ENCODE results near the gene IDH2. TPM values are rescaled to one million over a fixed set of nuclear protein-coding genes. Genes with fewer than 3 reads are reported as not detected.

The IDH2 gene
- total and polyA plus RNA-seq, 2 of the 13 experiments (the other 11 are each of a cell fraction or from before 2014, with no cell fraction given), result 121 to 145 TPM

DNA sequence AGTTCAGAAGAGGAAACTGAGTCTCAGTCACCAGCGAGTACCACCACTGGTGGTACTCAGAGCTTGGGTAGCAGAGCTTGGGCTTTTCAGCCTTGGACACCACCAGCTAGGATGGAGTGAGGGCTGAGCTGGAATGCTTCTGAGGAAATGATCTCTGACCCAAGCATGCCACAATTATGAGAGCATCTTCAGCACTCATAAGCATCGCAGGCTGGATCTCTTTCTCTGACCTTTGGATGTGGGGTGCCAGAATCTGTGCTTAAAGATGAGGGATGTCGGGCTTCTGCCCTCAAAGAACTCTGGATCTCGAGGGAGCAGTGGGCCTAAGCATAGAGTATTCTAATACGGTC, 64.8 kb downstream of the IDH2 start (continued):
- no peak for TF ChIP-seq ZKSCAN1 (IDR thresholded peaks at IDR 0.05; ENCODE audit: low read length)
- no peak for TF ChIP-seq SYNCRIP (IDR thresholded peaks at IDR 0.05; ENCODE audit: insufficient read depth, low read depth, low read length)
- no peak for TF ChIP-seq RARG (CRISPR knock-in tag; IDR thresholded peaks at IDR 0.05; ENCODE audit: low read depth)
- peak in 1 of 2 experiments; percentile 30; a peak in 1 of 4 replicates for TF ChIP-seq NR2F1 (CRISPR knock-in tag; IDR thresholded peaks at IDR 0.05)
- TF ChIP-seq NR2F6 (IDR thresholded peaks at IDR 0.05), result no peak
- TF ChIP-seq NR2F6 (CRISPR knock-in tag; IDR thresholded peaks at IDR 0.05), result peak; percentile 48; the same call in 1 of the 2 replicates
- no peak for TF ChIP-seq CBFB (CRISPR knock-in tag; IDR thresholded peaks at IDR 0.05)
- TF ChIP-seq ARNT (IDR thresholded peaks at IDR 0.05), result no peak
- TF ChIP-seq, protein P1, sequence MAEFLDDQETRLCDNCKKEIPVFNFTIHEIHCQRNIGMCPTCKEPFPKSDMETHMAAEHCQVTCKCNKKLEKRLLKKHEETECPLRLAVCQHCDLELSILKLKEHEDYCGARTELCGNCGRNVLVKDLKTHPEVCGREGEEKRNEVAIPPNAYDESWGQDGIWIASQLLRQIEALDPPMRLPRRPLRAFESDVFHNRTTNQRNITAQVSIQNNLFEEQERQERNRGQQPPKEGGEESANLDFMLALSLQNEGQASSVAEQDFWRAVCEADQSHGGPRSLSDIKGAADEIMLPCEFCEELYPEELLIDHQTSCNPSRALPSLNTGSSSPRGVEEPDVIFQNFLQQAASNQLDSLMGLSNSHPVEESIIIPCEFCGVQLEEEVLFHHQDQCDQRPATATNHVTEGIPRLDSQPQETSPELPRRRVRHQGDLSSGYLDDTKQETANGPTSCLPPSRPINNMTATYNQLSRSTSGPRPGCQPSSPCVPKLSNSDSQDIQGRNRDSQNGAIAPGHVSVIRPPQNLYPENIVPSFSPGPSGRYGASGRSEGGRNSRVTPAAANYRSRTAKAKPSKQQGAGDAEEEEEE (CRISPR knock-in tag; IDR thresholded peaks at IDR 0.05; ENCODE audit: borderline replicate concordance), result no peak
- no peak for TF ChIP-seq ZNF446 (CRISPR knock-in tag; IDR thresholded peaks at IDR 0.05)
- TF ChIP-seq ZFX (CRISPR knock-in tag; IDR thresholded peaks at IDR 0.05; ENCODE audit: low read depth), result 0 out of 2 replicates have a peak, but pooled peaks have one; percentile 5
- peak; percentile 77 for TF ChIP-seq TEAD3 (CRISPR knock-in tag; optimal IDR thresholded peaks at IDR 0.05; ENCODE audit: borderline replicate concordance)
- TF ChIP-seq ZNF572 (CRISPR knock-in tag; IDR thresholded peaks at IDR 0.05), result no peak

DNA sequence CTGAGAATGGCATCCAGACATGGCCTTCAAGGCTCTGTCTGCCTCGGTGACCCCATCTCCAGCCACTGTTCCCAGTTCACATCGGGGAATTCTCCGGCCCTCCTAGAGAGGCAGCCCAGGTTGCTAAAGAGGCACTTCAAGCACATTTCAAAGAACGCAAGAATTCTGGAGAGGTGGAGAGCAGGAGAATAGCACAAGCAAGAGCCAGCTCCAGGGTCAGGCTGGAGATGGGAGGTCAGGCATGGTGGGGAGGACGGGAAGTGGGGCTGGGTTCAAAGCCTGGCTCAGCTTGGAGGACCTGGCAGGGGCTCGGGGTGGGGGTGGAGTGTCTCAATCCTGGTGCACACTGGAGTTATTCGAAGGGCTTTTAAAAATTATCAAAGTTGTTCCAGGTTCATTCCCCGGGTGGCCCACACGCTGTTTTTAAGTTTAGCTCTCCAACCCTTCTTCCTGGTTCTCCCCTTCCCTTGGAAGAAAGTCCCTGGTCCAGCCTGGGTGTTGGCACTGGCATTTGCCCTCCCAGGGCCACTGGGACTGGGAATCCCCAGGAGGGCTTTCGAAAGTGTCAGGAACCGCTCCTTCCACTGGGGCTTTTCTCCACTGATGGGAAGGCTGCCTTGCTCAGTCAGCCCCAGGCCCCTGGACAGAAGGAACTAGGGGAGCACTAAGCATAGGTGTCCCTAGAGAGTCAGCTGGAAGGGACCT, 65.3 kb downstream of the IDH2 start:
- Histone ChIP-seq H3K4me3 (replicated peaks in 1 of 3; ENCODE audit: insufficient read depth in 1 of 3, low read depth in 2 of 3, low read length in 3 of 3) (no peak overlapping the region), H3K4me2 (ENCODE audit: low read depth, low read length) (no peak overlapping the region), H2AFZ (ENCODE audit: low read length) (no peak overlapping the region), H3K79me2 (ENCODE audit: insufficient read depth, low read length) (peaks cover 33% of the 10 kb centered on the region), H3K4me1 (ENCODE audit: insufficient read depth, low read length) (peaks cover 82% of the 10 kb centered on the region), H3K36me3 (replicated peaks in 1 of 2; ENCODE audit: control insufficient read depth in 1 of 2, insufficient read depth in 2 of 2, low read length in 2 of 2) (no peaks in the 10 kb centered on the region; a peak in 2 of 5 replicates), H4K20me1 (ENCODE audit: insufficient read depth, low read length) (peaks cover 4% of the 10 kb centered on the region; the same call in 1 of the 2 replicates), H3K27ac (ENCODE audit: extremely low read length, insufficient read depth, low read length) (no peak overlapping the region), H3K27me3 (ENCODE audit: control insufficient read depth in 1 of 2, insufficient read depth in 2 of 2, low read length in 2 of 2) (no peaks in the 10 kb centered on the region), H3K9ac (ENCODE audit: insufficient read depth, low read depth, low read length) (no peak overlapping the region), H3K9me3 (ENCODE audit: low read length) (no peaks in the 10 kb centered on the region)
- CTCF ChIA-PET (ENCODE audit: low intra/inter-chr PET ratio, low total read pairs), result no interaction called here
- intact Hi-C loops (cut with micrococcal nuclease; ENCODE audit: unreplicated experiment) (loop anchor here (5.0 kb wide), 1 partner anchor 35 kb away; the partner anchor contains the start of gene ZNF710), in situ Hi-C loops (cut with HindIII; ENCODE audit: extremely low pct_ligation_motif_present, low pct_unique_long_range_greater_than_20kb) (no loop called here)
- WGBS (ENCODE audit: low lambda C conversion rate), result 94% methylated on average over 10 of the region's 11 CpGs
- FAIRE-seq, result no peak
- no peak for ATAC-seq
- POLR2A ChIA-PET, result interaction anchor here (1.4 to 5.1 kb wide), 2 partner anchors 18 to 34 kb away, joined by 5 to 41 read pairs; partner anchors contain the start of gene ZNF710
- BruUV-seq (replicated peaks), result no TSS peak
- no peak for DNase-seq (ENCODE audit: low spot score)
- TF ChIP-seq AKAP8 (CRISPR knock-in tag; IDR thresholded peaks at IDR 0.05) (no peak), RARG (CRISPR knock-in tag; IDR thresholded peaks at IDR 0.05; ENCODE audit: low read depth) (no peak), ZNF496 (CRISPR knock-in tag; IDR thresholded peaks at IDR 0.05; ENCODE audit: insufficient replicate concordance) (no peak), LCORL (IDR thresholded peaks at IDR 0.05) (no peak), LCORL (CRISPR knock-in tag; IDR thresholded peaks at IDR 0.05) (no peak), SNRNP70 (IDR thresholded peaks at IDR 0.05; ENCODE audit: low read depth, low read length) (no peak), PHB2 (IDR thresholded peaks at IDR 0.05; ENCODE audit: partially characterized antibody) (no peak), ZNF674 (CRISPR knock-in tag; IDR thresholded peaks at IDR 0.05; ENCODE audit: low read depth) (no peak), WIZ (CRISPR knock-in tag; IDR thresholded peaks at IDR 0.05) (no peak), ZNF746 (CRISPR knock-in tag; IDR thresholded peaks at IDR 0.05) (no peak)
- TF ChIP-seq, protein P2, sequence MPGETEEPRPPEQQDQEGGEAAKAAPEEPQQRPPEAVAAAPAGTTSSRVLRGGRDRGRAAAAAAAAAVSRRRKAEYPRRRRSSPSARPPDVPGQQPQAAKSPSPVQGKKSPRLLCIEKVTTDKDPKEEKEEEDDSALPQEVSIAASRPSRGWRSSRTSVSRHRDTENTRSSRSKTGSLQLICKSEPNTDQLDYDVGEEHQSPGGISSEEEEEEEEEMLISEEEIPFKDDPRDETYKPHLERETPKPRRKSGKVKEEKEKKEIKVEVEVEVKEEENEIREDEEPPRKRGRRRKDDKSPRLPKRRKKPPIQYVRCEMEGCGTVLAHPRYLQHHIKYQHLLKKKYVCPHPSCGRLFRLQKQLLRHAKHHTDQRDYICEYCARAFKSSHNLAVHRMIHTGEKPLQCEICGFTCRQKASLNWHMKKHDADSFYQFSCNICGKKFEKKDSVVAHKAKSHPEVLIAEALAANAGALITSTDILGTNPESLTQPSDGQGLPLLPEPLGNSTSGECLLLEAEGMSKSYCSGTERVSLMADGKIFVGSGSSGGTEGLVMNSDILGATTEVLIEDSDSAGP (CRISPR knock-in tag; IDR thresholded peaks at IDR 0.05; ENCODE audit: borderline replicate concordance), result no peak
